Measurements from ENCODE around the gene NEBL.

The NEBL gene

DNA sequence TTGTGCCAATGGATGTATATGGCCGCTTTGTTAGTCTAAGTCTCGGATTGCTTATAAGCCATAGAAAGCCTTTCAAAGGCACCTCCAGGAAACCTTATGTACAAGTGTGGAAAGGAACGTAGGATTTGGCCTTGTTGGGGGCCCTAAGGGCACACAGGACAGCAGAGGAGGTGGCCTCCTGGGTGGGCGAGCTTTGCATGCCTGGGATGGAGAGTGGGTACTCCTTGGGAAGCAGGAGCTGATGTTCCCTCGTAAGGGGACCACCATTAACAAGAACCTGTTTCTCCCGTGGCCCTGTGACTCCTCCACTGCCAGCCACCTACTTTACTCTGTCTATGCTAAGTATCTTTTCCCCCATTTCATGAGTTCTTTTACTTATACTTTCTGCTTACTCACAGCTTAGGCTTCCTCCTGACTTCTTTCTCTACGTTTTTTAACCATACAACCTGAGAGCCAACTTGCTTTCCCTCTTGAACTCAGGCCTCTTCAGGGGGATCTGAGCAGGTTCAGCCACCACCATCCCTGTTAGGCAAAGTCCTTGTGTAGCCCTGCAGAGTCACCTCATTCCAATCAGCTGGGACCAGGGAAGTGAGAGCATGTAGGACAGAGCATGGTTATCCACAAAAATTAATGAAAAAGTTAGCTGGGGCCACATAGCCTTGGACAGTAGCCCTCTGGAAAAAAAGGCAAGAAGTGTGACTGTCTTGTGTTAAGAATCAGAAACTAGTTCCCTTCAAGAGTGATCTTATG, 118.9 kb downstream of the NEBL start:
- no peak for TF ChIP-seq JUND (IDR thresholded peaks at IDR 0.05; ENCODE audit: low read depth)
- no peak for DNase-seq (ENCODE audit: low read depth in 1 of 2, low spot score in 1 of 2)
- in situ Hi-C loops (cut with HindIII; ENCODE audit: low pct_unique_long_range_greater_than_20kb, low sequenced_read_pairs), result no loop called here

DNA sequence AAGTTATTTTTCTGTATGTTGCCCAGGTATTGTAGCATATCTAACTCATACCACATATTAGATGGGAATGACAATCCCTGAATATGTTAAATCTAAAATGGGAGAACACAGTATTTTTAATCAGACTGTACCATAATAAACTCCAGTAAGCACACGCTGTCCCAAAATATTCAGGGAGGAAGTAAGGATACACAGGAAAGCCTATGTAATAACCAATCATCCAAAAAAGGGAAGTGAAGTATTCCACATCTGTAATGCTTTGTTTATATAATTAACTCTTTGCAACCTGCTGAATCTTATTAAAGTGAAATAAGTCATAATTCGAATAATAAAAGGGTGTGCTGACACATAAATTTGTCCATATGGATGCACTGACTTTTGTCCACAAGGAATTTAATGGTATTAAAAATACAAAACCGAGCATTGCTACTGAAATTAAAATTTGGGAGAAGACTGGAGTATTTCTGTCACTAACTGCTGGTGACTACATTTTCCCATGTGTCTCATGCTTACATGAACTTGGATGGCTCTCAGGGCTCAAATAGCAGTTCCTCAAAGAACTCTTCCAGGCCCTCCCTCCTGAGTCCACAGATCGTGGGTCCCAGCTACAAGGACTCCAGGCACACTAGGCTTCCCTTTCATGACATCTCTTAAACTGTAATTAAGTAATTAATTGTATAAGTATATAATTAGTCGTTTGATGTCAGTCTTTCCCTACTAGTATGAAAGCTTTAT, 120.6 kb downstream of the NEBL start:
- in situ Hi-C loops (cut with HindIII; ENCODE audit: low pct_unique_long_range_greater_than_20kb, low sequenced_read_pairs), result no loop called here
- DNase-seq (ENCODE audit: low read depth in 1 of 2, low spot score in 1 of 2), result no peak
- no peak for TF ChIP-seq JUND (IDR thresholded peaks at IDR 0.05; ENCODE audit: low read depth)

DNA sequence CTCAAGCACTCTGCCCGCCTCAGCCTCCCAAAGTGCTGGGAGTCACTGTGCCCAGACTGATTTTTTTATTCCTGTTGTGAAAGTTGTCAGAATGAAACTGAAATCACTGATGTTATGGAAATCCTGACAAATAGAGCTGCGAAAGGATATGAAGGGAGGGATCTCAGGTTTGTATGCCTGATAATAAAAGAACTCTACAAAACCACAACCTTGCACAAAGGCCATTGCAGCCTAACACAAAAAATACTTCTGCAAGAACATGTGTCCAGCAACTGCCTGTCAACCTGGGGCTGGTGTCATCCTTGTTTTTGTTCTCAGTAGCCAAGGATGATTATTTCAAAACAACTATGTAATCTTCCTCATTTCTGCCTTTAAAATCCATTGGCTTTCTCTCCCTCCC, 126.1 kb downstream of the NEBL start:
- DNase-seq (ENCODE audit: low read depth in 1 of 2, low spot score in 1 of 2), result no peak
- no peak for TF ChIP-seq JUND (IDR thresholded peaks at IDR 0.05; ENCODE audit: low read depth)
- in situ Hi-C loops (cut with HindIII; ENCODE audit: low pct_unique_long_range_greater_than_20kb, low sequenced_read_pairs), result no loop called here

DNA sequence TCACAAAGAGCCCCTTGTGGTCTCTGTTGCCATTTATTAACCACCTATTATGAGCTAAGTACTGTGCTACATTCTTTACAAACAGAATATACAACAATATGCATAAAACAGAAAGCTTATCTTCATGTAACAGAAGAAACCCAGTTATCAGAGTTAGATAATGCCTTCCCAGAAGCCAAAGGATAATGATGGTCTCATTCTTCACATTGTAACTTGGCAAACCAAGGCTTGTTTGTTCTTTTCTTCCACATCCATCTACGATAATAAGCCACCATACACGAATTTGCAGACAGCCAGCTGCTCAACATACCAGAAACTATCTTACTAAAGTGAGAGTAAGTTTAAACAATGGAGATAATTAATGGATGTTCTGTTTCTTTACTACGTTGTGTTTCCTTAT, 127.6 kb downstream of the NEBL start:
- no peak for TF ChIP-seq JUND (IDR thresholded peaks at IDR 0.05; ENCODE audit: low read depth)
- in situ Hi-C loops (cut with HindIII; ENCODE audit: low pct_unique_long_range_greater_than_20kb, low sequenced_read_pairs), result no loop called here
- no peak for DNase-seq (ENCODE audit: low read depth in 1 of 2, low spot score in 1 of 2)

DNA sequence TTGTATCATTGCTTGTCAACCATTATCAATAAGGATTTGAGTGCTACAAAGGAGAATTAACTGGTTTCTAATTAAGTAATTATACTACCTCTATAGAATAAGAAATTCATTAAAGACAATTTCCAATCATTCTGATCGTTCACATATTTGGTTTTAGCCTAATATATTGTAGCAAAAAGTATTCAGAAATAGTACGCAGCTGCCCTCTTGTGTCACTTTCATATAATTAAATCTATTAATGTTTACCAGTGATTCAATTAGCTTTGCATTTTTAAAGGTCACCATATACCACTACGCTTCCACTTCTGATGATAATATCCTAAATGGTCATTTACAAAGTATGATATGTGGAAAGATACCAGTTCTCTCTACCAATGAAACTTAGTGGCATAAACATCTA, 128.3 kb downstream of the NEBL start:
- no peak for TF ChIP-seq JUND (IDR thresholded peaks at IDR 0.05; ENCODE audit: low read depth)
- in situ Hi-C loops (cut with HindIII; ENCODE audit: low pct_unique_long_range_greater_than_20kb, low sequenced_read_pairs), result no loop called here
- peak; percentile 7 to 39 for DNase-seq (ENCODE audit: low read depth in 1 of 2, low spot score in 1 of 2)

DNA sequence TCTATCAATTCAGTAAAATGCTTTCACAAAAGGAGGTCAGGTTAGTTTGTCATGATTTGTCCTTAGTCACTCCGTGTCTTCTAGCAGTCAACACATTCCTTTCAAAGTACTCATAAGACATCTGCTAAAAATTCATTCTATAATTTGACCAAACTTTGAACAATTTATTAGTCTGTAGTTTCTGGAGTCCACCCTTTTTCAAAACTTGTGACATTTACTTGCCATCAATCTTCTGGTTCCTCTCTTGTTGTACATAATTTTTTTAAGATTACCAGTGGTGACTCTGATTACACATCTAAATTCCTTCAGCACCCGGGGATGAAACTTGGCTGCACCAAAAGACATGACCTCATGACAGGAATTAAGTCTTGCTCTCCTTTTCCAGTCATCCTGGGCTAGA, 130.1 kb downstream of the NEBL start:
- in situ Hi-C loops (cut with HindIII; ENCODE audit: low pct_unique_long_range_greater_than_20kb, low sequenced_read_pairs), result no loop called here
- no peak for TF ChIP-seq JUND (IDR thresholded peaks at IDR 0.05; ENCODE audit: low read depth)
- DNase-seq (ENCODE audit: low read depth in 1 of 2, low spot score in 1 of 2), result no peak

DNA sequence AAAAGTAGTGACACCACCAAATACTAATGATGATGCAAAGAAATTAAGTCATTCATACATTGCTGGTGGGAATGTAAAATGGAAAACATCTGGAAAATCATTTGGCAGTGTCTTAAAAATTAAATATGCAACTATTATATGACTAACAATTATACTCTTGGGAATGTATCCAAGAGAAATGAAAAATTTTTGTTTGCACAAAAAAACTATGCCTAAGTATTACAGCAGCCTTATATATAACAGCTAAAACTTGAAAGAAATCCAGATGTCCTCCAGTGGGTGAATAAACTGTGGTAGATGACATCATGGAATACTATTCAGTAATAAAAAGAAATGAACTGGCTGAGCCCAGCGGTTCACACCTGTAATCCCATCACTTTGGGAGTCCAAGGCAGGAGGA, 132.0 kb downstream of the NEBL start:
- DNase-seq (ENCODE audit: low read depth in 1 of 2, low spot score in 1 of 2), result no peak
- in situ Hi-C loops (cut with HindIII; ENCODE audit: low pct_unique_long_range_greater_than_20kb, low sequenced_read_pairs), result no loop called here
- TF ChIP-seq JUND (IDR thresholded peaks at IDR 0.05; ENCODE audit: low read depth), result no peak

DNA sequence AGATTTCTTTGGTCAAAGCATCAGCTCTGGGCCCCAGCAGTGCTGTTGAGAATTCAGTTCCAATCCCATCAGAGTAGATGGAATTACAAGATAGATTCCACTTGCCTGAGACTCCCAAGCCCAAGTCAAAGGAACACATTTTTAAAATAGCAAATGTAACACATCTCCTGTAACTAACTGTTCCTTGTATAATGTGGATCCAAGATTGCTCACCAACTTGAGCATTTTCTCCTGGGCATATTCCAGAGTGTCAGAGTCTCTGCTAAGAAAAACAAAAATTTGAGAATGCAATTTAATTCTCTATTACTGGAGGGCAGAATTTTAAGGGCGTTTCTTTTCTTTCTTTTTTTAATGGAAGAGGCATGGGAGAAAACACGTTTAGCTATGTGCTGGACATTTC, 136.7 kb downstream of the NEBL start:
- no peak for DNase-seq (ENCODE audit: low read depth in 1 of 2, low spot score in 1 of 2)
- in situ Hi-C loops (cut with HindIII; ENCODE audit: low pct_unique_long_range_greater_than_20kb, low sequenced_read_pairs), result no loop called here
- TF ChIP-seq JUND (IDR thresholded peaks at IDR 0.05; ENCODE audit: low read depth), result no peak

DNA sequence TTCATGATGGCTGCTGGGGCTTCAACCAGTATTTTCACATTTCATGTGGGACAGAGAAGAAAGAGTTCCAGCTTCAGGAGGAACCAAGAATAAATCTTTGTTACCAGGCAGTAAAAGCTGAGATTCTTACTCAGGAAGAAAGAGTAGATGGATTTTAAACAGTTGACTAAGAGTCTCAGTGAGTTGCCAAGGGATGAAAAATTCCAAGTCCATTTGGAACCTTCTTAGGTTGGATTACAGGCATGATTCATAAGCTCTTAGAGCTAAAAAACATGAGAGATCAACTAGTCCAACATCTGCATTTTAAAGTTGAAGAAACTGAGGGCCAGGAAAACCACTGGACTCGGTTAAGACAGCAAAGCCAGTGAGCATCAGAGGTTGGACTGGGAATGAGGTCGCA, 148.6 kb downstream of the NEBL start:
- in situ Hi-C loops (cut with HindIII; ENCODE audit: low pct_unique_long_range_greater_than_20kb, low sequenced_read_pairs), result no loop called here
- no peak for DNase-seq (ENCODE audit: low read depth in 1 of 2, low spot score in 1 of 2)
- no peak for TF ChIP-seq JUND (IDR thresholded peaks at IDR 0.05; ENCODE audit: low read depth)

DNA sequence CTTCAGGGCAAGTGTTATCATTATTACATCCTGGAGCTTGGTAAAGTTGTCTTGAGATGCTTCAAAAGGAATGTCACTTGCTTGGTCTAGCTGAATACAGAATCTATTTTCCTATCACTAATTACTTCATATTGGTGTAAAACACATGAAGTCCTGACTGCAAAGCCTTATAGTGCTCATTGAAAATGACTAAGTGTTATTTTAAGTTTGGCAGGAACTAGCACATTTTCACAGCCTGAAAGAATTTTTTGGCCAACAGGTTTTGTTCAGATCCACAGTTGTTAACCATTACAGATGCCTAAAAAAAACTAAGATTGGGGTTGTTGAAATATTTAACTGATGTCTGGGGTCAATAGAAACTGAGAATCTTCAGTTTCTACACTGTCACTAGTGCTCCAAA, 149.3 kb downstream of the NEBL start:
- no peak for TF ChIP-seq JUND (IDR thresholded peaks at IDR 0.05; ENCODE audit: low read depth)
- in situ Hi-C loops (cut with HindIII; ENCODE audit: low pct_unique_long_range_greater_than_20kb, low sequenced_read_pairs), result no loop called here
- DNase-seq (ENCODE audit: low read depth in 1 of 2, low spot score in 1 of 2), result no peak

DNA sequence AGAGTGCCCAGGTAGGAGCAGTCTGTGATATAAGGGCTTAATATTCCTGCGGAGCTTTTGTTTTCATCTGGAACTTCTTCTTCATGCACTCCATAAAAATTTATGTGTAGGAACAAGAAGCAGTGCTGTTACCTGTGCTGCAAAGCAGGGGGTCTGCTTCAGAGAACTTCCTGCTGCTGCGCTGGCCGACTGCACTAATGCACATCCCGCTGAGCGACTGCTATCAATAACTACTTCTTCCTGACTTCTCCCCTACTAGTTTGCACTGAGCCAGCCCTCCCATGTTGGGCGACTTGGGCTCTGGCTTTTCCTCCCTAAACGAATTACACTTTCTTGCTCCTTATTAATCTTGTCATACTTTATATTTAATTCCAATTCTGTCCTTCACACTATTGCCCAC, 150.3 kb downstream of the NEBL start:
- DNase-seq (ENCODE audit: low read depth in 1 of 2, low spot score in 1 of 2), result no peak
- in situ Hi-C loops (cut with HindIII; ENCODE audit: low pct_unique_long_range_greater_than_20kb, low sequenced_read_pairs), result no loop called here
- TF ChIP-seq JUND (IDR thresholded peaks at IDR 0.05; ENCODE audit: low read depth), result no peak

DNA sequence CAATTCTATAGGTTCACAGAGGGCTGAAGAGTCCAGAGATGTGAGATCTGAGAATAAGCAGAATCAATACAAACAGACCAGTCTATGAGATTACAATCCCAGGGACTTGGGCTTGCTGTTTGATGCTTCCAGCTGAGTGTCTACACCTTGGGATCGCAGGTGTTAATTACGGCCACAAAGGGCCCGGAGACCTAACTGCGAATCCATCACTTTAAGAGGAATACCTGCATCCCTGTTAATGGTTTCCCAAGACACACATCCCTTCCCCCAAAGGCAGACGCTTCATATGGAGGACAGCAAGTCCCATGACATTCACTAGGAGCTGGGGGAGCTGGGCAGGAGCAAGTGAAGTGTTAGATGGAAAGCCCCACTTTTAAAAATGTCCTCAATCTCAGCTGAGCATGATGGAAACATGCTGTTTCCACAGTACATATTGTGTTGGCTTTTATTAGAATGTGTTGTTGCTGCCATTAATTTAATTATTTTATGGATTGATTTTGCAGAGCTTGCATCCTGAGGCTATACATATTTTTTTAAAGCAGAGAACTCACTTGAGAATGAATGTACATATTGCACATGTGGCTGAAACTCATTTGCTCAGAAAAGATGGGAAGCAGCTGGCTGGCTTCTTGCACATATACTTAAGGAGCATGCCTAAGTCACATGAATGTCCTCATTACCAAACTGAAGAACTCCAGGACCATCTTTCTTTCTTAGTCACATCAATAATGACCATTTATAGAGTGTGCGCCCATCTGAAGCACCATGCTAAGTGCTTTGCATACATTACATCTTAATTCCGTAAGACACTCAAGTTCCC, 151.3 kb downstream of the NEBL start:
- no peak for TF ChIP-seq JUND (IDR thresholded peaks at IDR 0.05; ENCODE audit: low read depth)
- in situ Hi-C loops (cut with HindIII; ENCODE audit: low pct_unique_long_range_greater_than_20kb, low sequenced_read_pairs), result no loop called here
- no peak for DNase-seq (ENCODE audit: low read depth in 1 of 2, low spot score in 1 of 2)

DNA sequence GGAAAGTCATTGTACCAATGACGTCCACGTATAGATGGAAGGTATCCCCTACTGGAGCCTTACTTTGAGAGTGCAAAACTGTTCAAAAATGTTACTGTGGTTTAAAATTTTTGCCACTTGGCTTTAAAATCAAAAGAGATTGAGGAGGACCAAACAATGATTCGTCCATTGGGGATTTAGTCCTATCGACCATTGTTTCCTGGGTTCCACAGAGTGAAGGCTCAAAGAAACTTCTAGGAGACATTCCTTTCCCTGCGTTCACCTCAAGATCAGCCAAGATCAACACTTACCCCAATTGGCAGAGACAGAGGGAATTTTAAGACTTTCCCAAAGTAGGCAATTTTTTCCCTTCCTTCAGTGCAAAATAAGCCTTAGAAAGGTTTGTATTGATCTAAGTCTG, 152.3 kb downstream of the NEBL start:
- no peak for DNase-seq (ENCODE audit: low read depth in 1 of 2, low spot score in 1 of 2)
- no peak for TF ChIP-seq JUND (IDR thresholded peaks at IDR 0.05; ENCODE audit: low read depth)
- in situ Hi-C loops (cut with HindIII; ENCODE audit: low pct_unique_long_range_greater_than_20kb, low sequenced_read_pairs), result no loop called here
